WTC11 (cell line): ENCODE results near the gene KRT33A. TPM values are rescaled to one million over a fixed set of nuclear protein-coding genes. Genes with fewer than 3 reads are reported as not detected.

ENCODE experiments used
- ATAC-seq: fragments of 200-7000 bp; cut with Tn5 transposase; 2 replicates; pipeline ENCODE4 v1.10.0; 2021; ENCODE audit warnings: mild to moderate bottlenecking, moderate library complexity
- CTCF ChIA-PET: fragments of 300-600 bp; sonication (Branson Sonifier 250); formaldehyde crosslinking; loops from one replicate; lab custom pipeline; 2021; ENCODE audit warnings: antibody characterized with exemption; lab: Charles Lee
- POLR2A ChIA-PET: fragments of 350-600 bp; sonication (Branson Sonifier 250); formaldehyde crosslinking; loops from one replicate; lab custom pipeline; 2021; ENCODE audit warnings: antibody characterized with exemption; lab: Charles Lee
- DNase-seq: peaks from one replicate; pipeline ENCODE4 v3.0.0; 2021; ENCODE audit warnings: low spot score
- H3K27ac Mint-ChIP-seq: 2 replicates; pipeline ENCODE4 v1.8.0; 2021; ENCODE audit warnings: mixed read lengths
- H3K27me3 Mint-ChIP-seq: 2 replicates; pipeline ENCODE4 v1.8.0; 2021; ENCODE audit warnings: low read depth, mild to moderate bottlenecking, moderate library complexity, mixed read lengths
- H3K36me3 Mint-ChIP-seq: 2 replicates; pipeline ENCODE4 v1.8.0; 2021; ENCODE audit warnings: mixed read lengths
- H3K4me1 Mint-ChIP-seq: 2 replicates; pipeline ENCODE4 v1.8.0; 2022; ENCODE audit warnings: mixed read lengths
- H3K4me3 Mint-ChIP-seq: 2 replicates; pipeline ENCODE4 v1.8.0; 2021; ENCODE audit warnings: mild to moderate bottlenecking, moderate library complexity, mixed read lengths
- H3K9me3 Mint-ChIP-seq: 2 replicates; pipeline ENCODE4 v1.8.0; 2021; ENCODE audit warnings: mixed read lengths
- HMGA2 ChIP-seq: fragments of 250-450 bp; sonication (Bioruptor Pico); IDR thresholded peaks from 2 replicates; pipeline ENCODE4 v1.4.0; 2021; ENCODE audit warnings: mild to moderate bottlenecking, moderate library complexity
- IRF1 ChIP-seq: sonication (generic); formaldehyde crosslinking; IDR thresholded peaks from 2 replicates; pipeline ENCODE4 v1.8.0; 2023; ENCODE audit warnings: missing genetic modification reagents
- MYBL2 ChIP-seq: sonication (generic); formaldehyde crosslinking; IDR thresholded peaks from 2 replicates; pipeline ENCODE4 v1.8.1; 2023; ENCODE audit warnings: mild to moderate bottlenecking, moderate library complexity, missing genetic modification reagents
- NFATC4 ChIP-seq: fragments of 250-450 bp; sonication (Bioruptor Pico); IDR thresholded peaks from 2 replicates; pipeline ENCODE4 v1.9.0; 2021; ENCODE audit warnings: mild to moderate bottlenecking
- NR3C1 ChIP-seq: sonication (generic); formaldehyde crosslinking; conservative IDR thresholded peaks from 2 replicates; pipeline ENCODE4 v1.8.1; 2023; ENCODE audit warnings: low read depth, mild to moderate bottlenecking, missing genetic modification reagents
- RELA ChIP-seq: sonication (generic); formaldehyde crosslinking; IDR thresholded peaks from 2 replicates; pipeline ENCODE4 v1.8.1; 2022; ENCODE audit warnings: missing genetic modification reagents, mild to moderate bottlenecking, borderline replicate concordance
- SOX15 ChIP-seq: fragments of 250-450 bp; sonication (Bioruptor Pico); IDR thresholded peaks from 2 replicates; pipeline ENCODE4 v1.9.0; 2021; ENCODE audit warnings: mild to moderate bottlenecking
- TEAD1 ChIP-seq: sonication (generic); formaldehyde crosslinking; IDR thresholded peaks from 2 replicates; pipeline ENCODE4 v1.8.0; 2022; ENCODE audit warnings: mild to moderate bottlenecking, missing genetic modification reagents
- TEAD4 ChIP-seq: sonication (generic); formaldehyde crosslinking; IDR thresholded peaks from 2 replicates; pipeline ENCODE4 v1.8.0; 2022; ENCODE audit warnings: mild to moderate bottlenecking, missing genetic modification reagents
- ZNF138 ChIP-seq: sonication (generic); formaldehyde crosslinking; conservative IDR thresholded peaks from 2 replicates; pipeline ENCODE4 v1.8.1; 2022; ENCODE audit warnings: mild to moderate bottlenecking, moderate library complexity, missing genetic modification reagents
- ZNF263 ChIP-seq: sonication (generic); formaldehyde crosslinking; IDR thresholded peaks from 2 replicates; pipeline ENCODE4 v1.8.1; 2022; ENCODE audit warnings: low read depth, mild to moderate bottlenecking, moderate library complexity, missing genetic modification reagents
- ZNF281 ChIP-seq: sonication (generic); formaldehyde crosslinking; IDR thresholded peaks from 2 replicates; pipeline ENCODE4 v1.8.0; 2023; ENCODE audit warnings: mild to moderate bottlenecking, missing genetic modification reagents
- total RNA-seq: library from RNA; stranded (reverse); gene quantifications from 3 replicates; pipeline ENCODE4 v1.2.3, GENCODE V29; 2021
- TF ChIP-seq, protein P1 (sequence below): sonication (generic); formaldehyde crosslinking; IDR thresholded peaks from 2 replicates; pipeline ENCODE4 v1.8.0; 2023; ENCODE audit warnings: missing genetic modification reagents, mild to moderate bottlenecking, borderline replicate concordance
- TF ChIP-seq, protein P2 (sequence below): fragments of 250-450 bp; sonication (Bioruptor Pico); IDR thresholded peaks from 2 replicates; pipeline ENCODE4 v1.9.0; 2021; ENCODE audit warnings: mild to moderate bottlenecking
- TF ChIP-seq, protein P3 (sequence below): sonication (generic); formaldehyde crosslinking; IDR thresholded peaks from 2 replicates; pipeline ENCODE4 v1.8.0; 2022; ENCODE audit warnings: mild to moderate bottlenecking, missing genetic modification reagents
- TF ChIP-seq, protein P4 (sequence below): sonication (generic); formaldehyde crosslinking; IDR thresholded peaks from 2 replicates; pipeline ENCODE4 v1.8.1; 2023; ENCODE audit warnings: mild to moderate bottlenecking, missing genetic modification reagents, moderate library complexity
- TF ChIP-seq, protein P5 (sequence below): fragments of 250-450 bp; sonication (Bioruptor Pico); IDR thresholded peaks from 2 replicates; pipeline ENCODE4 v1.8.0; 2021; ENCODE audit warnings: mild to moderate bottlenecking

KRT33A gene
- total RNA-seq, 1 experiment from 2014 or later = not detected

GRCh38 chr17:41327411-41328120, 23.1 kb downstream of the KRT33A start:
- CTCF ChIA-PET = interaction anchor here (3.2 to 3.3 kb wide), 2 partner anchors 221 to 338 kb away, joined by 10 to 17 read pairs; no protein-coding TSS in a partner anchor
- H3K27me3 Mint-ChIP-seq = no peaks in the 10 kb centered on the region
- ATAC-seq = no peak
- DNase-seq = no peak
- H3K4me1 Mint-ChIP-seq = 0 out of 2 replicates have a peak, but pooled peaks cover 3% of the 10 kb centered on the region
- H3K27ac Mint-ChIP-seq = no peak overlapping the region
- no peaks in the 10 kb centered on the region for H3K9me3 Mint-ChIP-seq
- no peak overlapping the region for H3K4me3 Mint-ChIP-seq
- no peak for TF ChIP-seq ZNF281 (CRISPR knock-in tag)
- TF ChIP-seq HMGA2 = no peak
- TF ChIP-seq ZNF138 (CRISPR knock-in tag) = no peak
- TF ChIP-seq NR3C1 (CRISPR knock-in tag) = no peak
- TF ChIP-seq, all 79 proteins: peak for 0
- no peaks in the 10 kb centered on the region for H3K36me3 Mint-ChIP-seq
- POLR2A ChIA-PET = no interaction called here

- no peak for DNase-seq
- ChIA-PET POLR2A (no interaction called here), CTCF (no interaction called here)
- Mint-ChIP-seq H3K27me3 (no peaks in the 10 kb centered on the region), H3K4me3 (no peak overlapping the region), H3K9me3 (no peaks in the 10 kb centered on the region), H3K36me3 (no peaks in the 10 kb centered on the region), H3K27ac (no peak overlapping the region), H3K4me1 (0 out of 2 replicates have a peak, but pooled peaks cover 3% of the 10 kb centered on the region)
- no peak for ATAC-seq
- TF ChIP-seq MYBL2 (CRISPR knock-in tag) = no peak
- TF ChIP-seq, protein P1, sequence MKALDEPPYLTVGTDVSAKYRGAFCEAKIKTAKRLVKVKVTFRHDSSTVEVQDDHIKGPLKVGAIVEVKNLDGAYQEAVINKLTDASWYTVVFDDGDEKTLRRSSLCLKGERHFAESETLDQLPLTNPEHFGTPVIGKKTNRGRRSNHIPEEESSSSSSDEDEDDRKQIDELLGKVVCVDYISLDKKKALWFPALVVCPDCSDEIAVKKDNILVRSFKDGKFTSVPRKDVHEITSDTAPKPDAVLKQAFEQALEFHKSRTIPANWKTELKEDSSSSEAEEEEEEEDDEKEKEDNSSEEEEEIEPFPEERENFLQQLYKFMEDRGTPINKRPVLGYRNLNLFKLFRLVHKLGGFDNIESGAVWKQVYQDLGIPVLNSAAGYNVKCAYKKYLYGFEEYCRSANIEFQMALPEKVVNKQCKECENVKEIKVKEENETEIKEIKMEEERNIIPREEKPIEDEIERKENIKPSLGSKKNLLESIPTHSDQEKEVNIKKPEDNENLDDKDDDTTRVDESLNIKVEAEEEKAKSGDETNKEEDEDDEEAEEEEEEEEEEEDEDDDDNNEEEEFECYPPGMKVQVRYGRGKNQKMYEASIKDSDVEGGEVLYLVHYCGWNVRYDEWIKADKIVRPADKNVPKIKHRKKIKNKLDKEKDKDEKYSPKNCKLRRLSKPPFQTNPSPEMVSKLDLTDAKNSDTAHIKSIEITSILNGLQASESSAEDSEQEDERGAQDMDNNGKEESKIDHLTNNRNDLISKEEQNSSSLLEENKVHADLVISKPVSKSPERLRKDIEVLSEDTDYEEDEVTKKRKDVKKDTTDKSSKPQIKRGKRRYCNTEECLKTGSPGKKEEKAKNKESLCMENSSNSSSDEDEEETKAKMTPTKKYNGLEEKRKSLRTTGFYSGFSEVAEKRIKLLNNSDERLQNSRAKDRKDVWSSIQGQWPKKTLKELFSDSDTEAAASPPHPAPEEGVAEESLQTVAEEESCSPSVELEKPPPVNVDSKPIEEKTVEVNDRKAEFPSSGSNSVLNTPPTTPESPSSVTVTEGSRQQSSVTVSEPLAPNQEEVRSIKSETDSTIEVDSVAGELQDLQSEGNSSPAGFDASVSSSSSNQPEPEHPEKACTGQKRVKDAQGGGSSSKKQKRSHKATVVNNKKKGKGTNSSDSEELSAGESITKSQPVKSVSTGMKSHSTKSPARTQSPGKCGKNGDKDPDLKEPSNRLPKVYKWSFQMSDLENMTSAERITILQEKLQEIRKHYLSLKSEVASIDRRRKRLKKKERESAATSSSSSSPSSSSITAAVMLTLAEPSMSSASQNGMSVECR = no peak
- TF ChIP-seq ZNF263 (CRISPR knock-in tag) = no peak
- no peak for TF ChIP-seq NFATC4
- no peak for TF ChIP-seq IRF1 (CRISPR knock-in tag)
- no peak for TF ChIP-seq RELA (CRISPR knock-in tag)
- no peak for TF ChIP-seq SOX15 (CRISPR knock-in tag)
- TF ChIP-seq TEAD1 (CRISPR knock-in tag) = no peak
- TF ChIP-seq, protein P2, sequence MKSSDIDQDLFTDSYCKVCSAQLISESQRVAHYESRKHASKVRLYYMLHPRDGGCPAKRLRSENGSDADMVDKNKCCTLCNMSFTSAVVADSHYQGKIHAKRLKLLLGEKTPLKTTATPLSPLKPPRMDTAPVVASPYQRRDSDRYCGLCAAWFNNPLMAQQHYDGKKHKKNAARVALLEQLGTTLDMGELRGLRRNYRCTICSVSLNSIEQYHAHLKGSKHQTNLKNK (CRISPR knock-in tag) = no peak
- no peak for TF ChIP-seq TEAD4 (CRISPR knock-in tag)
- TF ChIP-seq, protein P3, sequence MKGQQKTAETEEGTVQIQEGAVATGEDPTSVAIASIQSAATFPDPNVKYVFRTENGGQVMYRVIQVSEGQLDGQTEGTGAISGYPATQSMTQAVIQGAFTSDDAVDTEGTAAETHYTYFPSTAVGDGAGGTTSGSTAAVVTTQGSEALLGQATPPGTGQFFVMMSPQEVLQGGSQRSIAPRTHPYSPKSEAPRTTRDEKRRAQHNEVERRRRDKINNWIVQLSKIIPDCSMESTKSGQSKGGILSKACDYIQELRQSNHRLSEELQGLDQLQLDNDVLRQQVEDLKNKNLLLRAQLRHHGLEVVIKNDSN = no peak
- TF ChIP-seq, protein P4, sequence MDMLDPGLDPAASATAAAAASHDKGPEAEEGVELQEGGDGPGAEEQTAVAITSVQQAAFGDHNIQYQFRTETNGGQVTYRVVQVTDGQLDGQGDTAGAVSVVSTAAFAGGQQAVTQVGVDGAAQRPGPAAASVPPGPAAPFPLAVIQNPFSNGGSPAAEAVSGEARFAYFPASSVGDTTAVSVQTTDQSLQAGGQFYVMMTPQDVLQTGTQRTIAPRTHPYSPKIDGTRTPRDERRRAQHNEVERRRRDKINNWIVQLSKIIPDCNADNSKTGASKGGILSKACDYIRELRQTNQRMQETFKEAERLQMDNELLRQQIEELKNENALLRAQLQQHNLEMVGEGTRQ (CRISPR knock-in tag) = no peak
- TF ChIP-seq, protein P5, sequence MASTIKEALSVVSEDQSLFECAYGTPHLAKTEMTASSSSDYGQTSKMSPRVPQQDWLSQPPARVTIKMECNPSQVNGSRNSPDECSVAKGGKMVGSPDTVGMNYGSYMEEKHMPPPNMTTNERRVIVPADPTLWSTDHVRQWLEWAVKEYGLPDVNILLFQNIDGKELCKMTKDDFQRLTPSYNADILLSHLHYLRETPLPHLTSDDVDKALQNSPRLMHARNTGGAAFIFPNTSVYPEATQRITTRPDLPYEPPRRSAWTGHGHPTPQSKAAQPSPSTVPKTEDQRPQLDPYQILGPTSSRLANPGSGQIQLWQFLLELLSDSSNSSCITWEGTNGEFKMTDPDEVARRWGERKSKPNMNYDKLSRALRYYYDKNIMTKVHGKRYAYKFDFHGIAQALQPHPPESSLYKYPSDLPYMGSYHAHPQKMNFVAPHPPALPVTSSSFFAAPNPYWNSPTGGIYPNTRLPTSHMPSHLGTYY = no peak
These were observed 24.2 kb downstream of the KRT33A start for GRCh38 chr17:41326173-41327145.
